ENCODE measurements around the gene SORCS1.

- no peak for TF ChIP-seq CTCF (IDR thresholded peaks at IDR 0.05; ENCODE audit: low read length)
- no peak for TF ChIP-seq EZH2 (IDR thresholded peaks at IDR 0.05; ENCODE audit: borderline replicate concordance, low read length)
Measured at GRCh38 chr10:107214261-107214660, 49.8 kb upstream of the SORCS1 start.
